Upper lobe of right lung (tissue), 1 donor: Measurements from ENCODE around the gene TTC32. TPM values are rescaled to one million over a fixed set of nuclear protein-coding genes. Genes with fewer than 3 reads are reported as not detected.
"Not testable (repeated sequence)": the region's sequence is repeated elsewhere in the genome, so short reads cannot be mapped to it uniquely, and the experiment has no call there.

Source experiments
- ATAC-seq: fragments of 200-7000 bp; cut with Tn5 transposase; one replicate; pipeline ENCODE4 v1.9.1; 2020; ENCODE audit warnings: mild to moderate bottlenecking, moderate library complexity
- DNase-seq: peaks from one replicate; pipeline ENCODE4 v3.0.0-alpha.2; 2020
- H3K27ac ChIP-seq: fragments of 200-600 bp; one replicate; pipeline ENCODE4 v1.8.0; 2022
- H3K27me3 ChIP-seq: fragments of 200-600 bp; one replicate; pipeline ENCODE4 v1.8.0; 2022; ENCODE audit warnings: mild to moderate bottlenecking
- H3K36me3 ChIP-seq: fragments of 200-600 bp; one replicate; pipeline ENCODE4 v1.8.0; 2022
- H3K4me1 ChIP-seq: fragments of 200-600 bp; one replicate; pipeline ENCODE4 v1.8.0; 2022
- H3K4me3 ChIP-seq: fragments of 200-600 bp; one replicate; pipeline ENCODE4 v1.8.0; 2022; ENCODE audit warnings: mild to moderate bottlenecking
- H3K9me3 ChIP-seq: fragments of 200-600 bp; one replicate; pipeline ENCODE4 v1.8.0; 2022
- CTCF ChIP-seq: fragments of 200-600 bp; IDR thresholded peaks from one replicate; pipeline ENCODE4 v1.8.0; 2022; ENCODE audit warnings: antibody characterized with exemption
- intact Hi-C: fragments of 100-400 bp; cut with DNase I; formaldehyde crosslinking; loops from one replicate; pipeline ENCODE4 v1.11.0; 2022
- total RNA-seq: library from RNA; stranded (reverse); fragmentation: NEBNext Ultra II Directional; extraction: Animal tissue kit (Norgen Biotek cat#: 25700); gene quantifications from one replicate; pipeline ENCODE4 v1.2.1, GENCODE V29; 2021
- donor health status: DM: no; HTN: yes; CAD: no; lungs with severe emphysema.

The TTC32 gene
- total RNA-seq, 1 donor from 2014 or later = 12.4 TPM

DNA sequence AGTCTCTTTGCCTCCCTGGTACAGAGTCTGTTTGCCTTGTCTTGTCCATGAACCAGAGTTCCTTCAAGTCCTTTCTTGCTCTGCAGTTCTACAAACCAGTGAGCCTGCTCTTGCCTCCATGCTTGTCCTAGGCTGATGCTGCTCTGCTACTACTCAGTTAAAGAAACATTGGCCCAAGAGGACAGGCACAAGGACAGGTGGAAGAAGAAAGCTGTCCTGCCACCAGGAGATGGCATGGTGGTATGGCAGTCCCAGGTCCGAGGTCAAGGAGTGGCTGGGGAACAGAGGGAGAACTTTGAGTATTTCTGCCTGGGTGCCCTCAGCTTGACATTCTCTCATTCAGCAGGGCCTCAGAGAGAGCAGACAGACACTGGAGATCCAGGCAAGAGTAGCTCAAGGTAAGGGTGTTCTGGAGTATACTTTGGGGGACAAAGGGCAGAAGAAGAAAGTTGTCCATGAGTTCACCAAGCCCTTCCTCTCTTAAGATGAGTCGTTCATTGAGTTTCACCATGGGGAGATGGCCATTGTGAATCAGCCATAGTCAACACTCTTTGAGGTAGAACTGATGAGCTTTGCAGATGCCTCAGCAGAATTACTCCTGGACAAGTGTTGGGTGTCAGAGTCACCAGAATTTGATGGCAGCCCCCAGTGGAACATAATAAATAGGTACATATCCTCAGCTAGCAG, 20.4 kb downstream of the TTC32 start:
- Histone ChIP-seq H3K4me1 (no peaks in the 10 kb centered on the region), H3K27ac (no peak overlapping the region), H3K9me3 (no peaks in the 10 kb centered on the region), H3K4me3 (no peak overlapping the region), H3K27me3 (no peaks in the 10 kb centered on the region), H3K36me3 (no peaks in the 10 kb centered on the region)
- DNase-seq (no peak), ATAC-seq (no peak)
- intact Hi-C loops = no loop called here
- TF ChIP-seq CTCF = no peak

DNA sequence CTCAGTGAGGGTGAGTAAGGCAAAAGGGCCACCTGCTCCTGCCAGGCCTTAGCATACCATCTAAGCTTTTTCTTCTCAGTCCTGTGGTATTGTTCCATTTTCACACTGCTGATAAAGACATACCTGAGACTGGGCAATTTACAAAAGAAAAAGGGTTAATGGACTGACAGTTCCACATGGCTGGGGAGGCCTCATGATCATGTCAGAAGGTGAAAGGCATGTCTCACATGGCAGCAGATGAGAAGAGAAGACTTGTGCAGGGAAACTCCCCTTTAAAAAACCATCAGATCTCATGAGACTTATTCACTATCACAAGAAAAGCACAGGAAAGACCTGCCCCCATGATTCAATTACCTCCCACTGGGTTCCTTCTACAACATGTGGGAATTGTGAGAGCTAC, 21.6 kb downstream of the TTC32 start:
- ATAC-seq, H3K4me3 ChIP-seq, H3K27ac ChIP-seq, DNase-seq, H3K9me3 ChIP-seq, H3K4me1 ChIP-seq, H3K36me3 ChIP-seq, H3K27me3 ChIP-seq, intact Hi-C loops: not testable (repeated sequence)

DNA sequence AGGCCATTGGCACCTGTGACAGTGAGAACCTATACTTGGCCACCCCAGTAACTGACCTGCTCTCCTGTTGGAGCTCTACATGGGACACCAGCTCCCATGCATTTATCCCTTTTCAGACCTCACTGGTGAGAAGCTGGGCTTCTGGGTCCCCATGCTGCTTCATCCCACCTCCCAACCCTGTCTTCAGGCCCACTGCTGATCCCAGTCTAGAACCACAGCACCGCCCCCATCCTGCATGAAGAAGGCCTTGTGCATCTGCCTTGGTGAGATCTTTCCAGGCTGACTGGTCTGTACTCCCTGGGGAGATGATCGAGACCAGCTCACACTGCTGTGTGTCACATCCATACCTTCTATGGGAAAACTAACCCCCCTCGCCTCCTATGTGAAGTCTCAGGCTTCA, 22.7 kb downstream of the TTC32 start:
- Histone ChIP-seq H3K36me3 (no peaks in the 10 kb centered on the region), H3K9me3 (no peaks in the 10 kb centered on the region), H3K27ac (no peak overlapping the region), H3K27me3 (no peaks in the 10 kb centered on the region), H3K4me3 (no peak overlapping the region), H3K4me1 (no peaks in the 10 kb centered on the region)
- no peak for TF ChIP-seq CTCF
- ATAC-seq (no peak), DNase-seq (no peak)
- intact Hi-C loops = no loop called here

DNA sequence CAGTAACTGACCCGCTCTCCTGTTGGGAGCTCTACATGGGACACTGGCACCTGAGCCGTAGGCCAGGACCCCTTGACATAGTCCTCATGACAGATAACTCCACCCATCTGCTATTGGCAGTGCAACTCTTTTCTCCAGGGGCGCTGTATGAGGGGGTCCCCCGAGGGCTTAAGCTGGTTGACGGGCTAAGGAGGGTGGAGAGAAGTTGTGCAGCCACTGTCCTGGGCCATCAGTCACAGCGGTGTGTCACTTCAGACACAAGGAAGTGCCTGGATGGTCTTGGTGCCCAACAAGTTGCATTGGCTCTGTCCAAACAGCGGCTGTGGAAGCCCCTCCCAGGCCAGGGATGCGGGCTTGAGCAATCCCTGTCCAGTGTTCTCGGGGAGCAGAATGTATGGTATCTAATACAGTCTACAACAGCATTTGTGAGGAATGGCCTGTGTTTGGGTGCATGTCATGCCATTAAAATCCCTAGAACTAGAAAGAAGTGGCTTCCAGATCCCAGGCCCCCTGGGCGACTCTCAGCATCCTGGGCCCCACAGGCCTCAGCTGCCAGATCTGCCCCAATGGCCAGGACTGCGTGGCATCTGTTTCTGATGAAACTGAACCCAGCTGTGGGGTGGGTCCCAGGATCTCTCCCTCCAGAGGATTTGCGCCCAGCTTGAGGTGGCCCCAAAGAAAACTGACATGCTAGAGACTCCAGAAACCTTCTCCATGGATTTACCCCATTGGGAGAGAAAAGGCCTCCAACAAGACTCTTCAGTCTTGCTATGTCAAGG, 23.3 kb downstream of the TTC32 start:
- Histone ChIP-seq H3K27me3 (no peaks in the 10 kb centered on the region), H3K4me1 (no peaks in the 10 kb centered on the region), H3K9me3 (no peaks in the 10 kb centered on the region), H3K27ac (no peak overlapping the region), H3K4me3 (no peak overlapping the region), H3K36me3 (no peaks in the 10 kb centered on the region)
- DNase-seq (no peak), ATAC-seq (no peak)
- intact Hi-C loops = no loop called here
- TF ChIP-seq CTCF = no peak

- H3K27me3 ChIP-seq = no peaks in the 10 kb centered on the region
- no peak overlapping the region for H3K27ac ChIP-seq
- no peak for TF ChIP-seq CTCF
- no peaks in the 10 kb centered on the region for H3K36me3 ChIP-seq
- H3K9me3 ChIP-seq = no peaks in the 10 kb centered on the region
- no peak for DNase-seq
- intact Hi-C loops = no loop called here
- ATAC-seq = no peak
- no peaks in the 10 kb centered on the region for H3K4me1 ChIP-seq
- no peak overlapping the region for H3K4me3 ChIP-seq
These were observed 25.0 kb downstream of the TTC32 start for GRCh38 chr2:19876751-19877150.

DNA sequence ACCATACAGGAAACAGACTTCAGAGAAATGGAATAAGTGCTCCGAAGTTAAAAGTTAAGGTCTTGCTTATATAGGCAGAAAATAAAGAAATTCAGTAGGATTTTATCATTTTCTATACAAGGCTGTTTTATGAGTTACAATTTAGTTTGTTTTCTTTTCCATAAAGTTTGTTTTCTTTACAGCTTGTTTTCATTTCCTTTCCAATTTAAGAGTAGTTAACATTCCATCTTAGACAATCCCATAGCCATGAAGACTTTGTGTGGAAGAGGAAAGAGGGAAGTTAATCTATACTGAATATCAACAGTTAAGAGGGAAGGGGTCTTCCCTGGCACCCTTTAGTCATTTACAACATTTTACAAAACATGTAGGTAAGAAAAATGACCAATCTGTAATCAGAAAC, 26.5 kb downstream of the TTC32 start:
- H3K4me3 ChIP-seq = no peak overlapping the region
- no peaks in the 10 kb centered on the region for H3K9me3 ChIP-seq
- H3K27ac ChIP-seq = no peak overlapping the region
- H3K4me1 ChIP-seq = no peaks in the 10 kb centered on the region
- DNase-seq (no peak), ATAC-seq (no peak)
- intact Hi-C loops = no loop called here
- no peaks in the 10 kb centered on the region for H3K27me3 ChIP-seq
- H3K36me3 ChIP-seq = no peaks in the 10 kb centered on the region
- TF ChIP-seq CTCF = no peak
